ENCODE results near the gene FBXL7.

DNA sequence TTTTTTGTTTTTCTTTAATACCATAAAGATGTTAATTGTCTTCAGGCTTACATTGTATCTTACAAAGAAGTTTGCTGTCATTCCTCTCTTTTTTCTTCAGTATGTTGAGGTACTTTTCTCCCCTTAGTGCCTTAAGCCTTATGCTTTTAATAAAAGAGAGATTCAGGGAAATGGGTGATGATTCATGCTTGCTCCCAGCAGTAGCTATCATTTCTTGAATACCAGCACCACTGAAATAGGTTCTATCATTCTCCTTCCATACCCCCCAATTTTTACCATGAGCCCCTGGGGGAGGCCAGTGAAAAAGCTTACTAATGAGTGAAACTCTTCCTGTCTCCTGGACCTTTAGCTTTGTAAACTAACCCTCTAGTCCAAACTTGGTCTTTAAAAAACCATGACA, 165.0 kb downstream of the FBXL7 start:
- TF ChIP-seq, protein P1, sequence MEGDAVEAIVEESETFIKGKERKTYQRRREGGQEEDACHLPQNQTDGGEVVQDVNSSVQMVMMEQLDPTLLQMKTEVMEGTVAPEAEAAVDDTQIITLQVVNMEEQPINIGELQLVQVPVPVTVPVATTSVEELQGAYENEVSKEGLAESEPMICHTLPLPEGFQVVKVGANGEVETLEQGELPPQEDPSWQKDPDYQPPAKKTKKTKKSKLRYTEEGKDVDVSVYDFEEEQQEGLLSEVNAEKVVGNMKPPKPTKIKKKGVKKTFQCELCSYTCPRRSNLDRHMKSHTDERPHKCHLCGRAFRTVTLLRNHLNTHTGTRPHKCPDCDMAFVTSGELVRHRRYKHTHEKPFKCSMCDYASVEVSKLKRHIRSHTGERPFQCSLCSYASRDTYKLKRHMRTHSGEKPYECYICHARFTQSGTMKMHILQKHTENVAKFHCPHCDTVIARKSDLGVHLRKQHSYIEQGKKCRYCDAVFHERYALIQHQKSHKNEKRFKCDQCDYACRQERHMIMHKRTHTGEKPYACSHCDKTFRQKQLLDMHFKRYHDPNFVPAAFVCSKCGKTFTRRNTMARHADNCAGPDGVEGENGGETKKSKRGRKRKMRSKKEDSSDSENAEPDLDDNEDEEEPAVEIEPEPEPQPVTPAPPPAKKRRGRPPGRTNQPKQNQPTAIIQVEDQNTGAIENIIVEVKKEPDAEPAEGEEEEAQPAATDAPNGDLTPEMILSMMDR (IDR thresholded peaks at IDR 0.05; ENCODE audit: low read depth, low read length) = no peak
- no peak for TF ChIP-seq EZH2phosphoT487 (IDR thresholded peaks at IDR 0.05; ENCODE audit: low read depth)

Measured in OCI-LY3 (cell line).